Peyer's patch (tissue), 4 donors: Measurements from ENCODE around the gene SLC9A4.

Source experiments
- POLR2A ChIP-seq, 2 donors: fragments of 450-650 bp; IDR thresholded peaks; one replicate each; pipeline ENCODE4 v1.5.1; 2017; ENCODE audit warnings: antibody characterized with exemption in 2 of 2, mild to moderate bottlenecking in 2 of 2, moderate library complexity in 2 of 2
- TF ChIP-seq, protein P1 (sequence below), 6 experiments: fragments of 450-650 bp in 4 of 6; fragments of 200-600 bp in 2 of 6; sonication (generic) in 1 of 6; IDR thresholded peaks; one replicate each; pipeline ENCODE4 v1.5.1; 2017 to 2019; ENCODE audit warnings: antibody characterized with exemption in 6 of 6, mild to moderate bottlenecking in 3 of 6, moderate library complexity in 1 of 6

DNA sequence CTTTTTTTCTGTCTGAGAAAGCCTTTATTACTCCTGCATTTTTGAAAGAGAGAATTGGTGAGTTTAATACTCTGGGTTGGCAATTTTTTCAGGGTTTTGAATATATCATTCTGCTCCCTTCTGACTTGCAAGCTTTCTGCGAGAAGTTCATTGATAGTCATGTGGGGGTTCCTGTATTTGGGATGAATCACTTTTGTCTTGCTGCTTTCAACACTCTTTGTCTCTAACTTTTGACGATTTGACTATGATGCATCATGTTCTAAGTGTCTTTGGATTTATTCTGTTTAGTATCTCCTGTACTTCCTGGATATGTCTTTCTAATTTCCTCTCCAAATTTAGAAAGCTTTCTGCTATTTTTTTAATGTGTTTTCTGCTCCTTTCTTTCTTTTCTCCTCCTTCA lies 105.3 kb downstream of the SLC9A4 start:
- TF ChIP-seq, protein P1, sequence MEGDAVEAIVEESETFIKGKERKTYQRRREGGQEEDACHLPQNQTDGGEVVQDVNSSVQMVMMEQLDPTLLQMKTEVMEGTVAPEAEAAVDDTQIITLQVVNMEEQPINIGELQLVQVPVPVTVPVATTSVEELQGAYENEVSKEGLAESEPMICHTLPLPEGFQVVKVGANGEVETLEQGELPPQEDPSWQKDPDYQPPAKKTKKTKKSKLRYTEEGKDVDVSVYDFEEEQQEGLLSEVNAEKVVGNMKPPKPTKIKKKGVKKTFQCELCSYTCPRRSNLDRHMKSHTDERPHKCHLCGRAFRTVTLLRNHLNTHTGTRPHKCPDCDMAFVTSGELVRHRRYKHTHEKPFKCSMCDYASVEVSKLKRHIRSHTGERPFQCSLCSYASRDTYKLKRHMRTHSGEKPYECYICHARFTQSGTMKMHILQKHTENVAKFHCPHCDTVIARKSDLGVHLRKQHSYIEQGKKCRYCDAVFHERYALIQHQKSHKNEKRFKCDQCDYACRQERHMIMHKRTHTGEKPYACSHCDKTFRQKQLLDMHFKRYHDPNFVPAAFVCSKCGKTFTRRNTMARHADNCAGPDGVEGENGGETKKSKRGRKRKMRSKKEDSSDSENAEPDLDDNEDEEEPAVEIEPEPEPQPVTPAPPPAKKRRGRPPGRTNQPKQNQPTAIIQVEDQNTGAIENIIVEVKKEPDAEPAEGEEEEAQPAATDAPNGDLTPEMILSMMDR (IDR thresholded peaks at IDR 0.05) = no peak
- TF ChIP-seq POLR2A (IDR thresholded peaks at IDR 0.05) = no peak
